HEK293 (cell line): ENCODE results near the gene TMA7B.

Source experiments
- CTCF ChIA-PET: fragments of 350-600 bp; formaldehyde crosslinking; extraction: SDS; loops from one replicate; lab custom pipeline; 2021; ENCODE audit warnings: antibody characterized with exemption; lab: Yijun Ruan, JAX
- POLR2A ChIA-PET: fragments of 300-600 bp; formaldehyde crosslinking; extraction: SDS; loops from one replicate; lab custom pipeline; 2020; ENCODE audit warnings: antibody characterized with exemption, inconsistent platforms; lab: Yijun Ruan, JAX
- H3K27ac ChIP-seq: fragments of 200-500 bp; sonication (Bioruptor generic); 2 replicates; pipeline ENCODE4 v1.5.1; 2014; ENCODE audit warnings: low read depth, low read length, control low read depth, inconsistent platforms; ENCODE audit errors: extremely low read depth
- H3K36me3 ChIP-seq, 2 experiments: fragments of 200-500 bp in 1 of 2; sonication (Bioruptor generic) in 1 of 2; 1 replicate in 1 of 2; 2 replicates in 1 of 2; pipeline ENCODE4 v1.5.1; 2014 to 2017; ENCODE audit warnings: inconsistent platforms in 2 of 2, low read length in 2 of 2; ENCODE audit not compliant: control insufficient read depth in 2 of 2, insufficient read depth in 1 of 2
- H3K4me1 ChIP-seq: fragments of 200-500 bp; sonication (Bioruptor generic); 2 replicates; pipeline ENCODE4 v1.5.1; 2014; ENCODE audit warnings: mild to moderate bottlenecking, low read length, inconsistent platforms; ENCODE audit not compliant: control insufficient read depth, insufficient read depth
- H3K4me3 ChIP-seq: 2 replicates; pipeline ENCODE4 v1.5.1; 2011; ENCODE audit warnings: low read depth, mild to moderate bottlenecking, control low read depth, low read length, moderate library complexity
- H3K9me3 ChIP-seq: fragments of 200-500 bp; sonication (Bioruptor generic); 2 replicates; pipeline ENCODE4 v1.5.1; 2014; ENCODE audit warnings: low read depth, low read length, inconsistent platforms; ENCODE audit not compliant: control insufficient read depth, insufficient read depth
- GLI4 ChIP-seq: fragments of 450-650 bp; formaldehyde crosslinking; IDR thresholded peaks from 2 replicates; pipeline ENCODE4 v1.5.1; 2016; ENCODE audit warnings: missing biosample characterization, missing genetic modification characterization
- HOXC10 ChIP-seq: sonication (generic); formaldehyde crosslinking; IDR thresholded peaks from 2 replicates; pipeline ENCODE4 v1.8.1; 2023; ENCODE audit warnings: mild to moderate bottlenecking, missing genetic modification reagents
- MYNN ChIP-seq: fragments of 450-650 bp; formaldehyde crosslinking; IDR thresholded peaks from 2 replicates; pipeline ENCODE4 v1.5.1; 2016; ENCODE audit warnings: missing biosample characterization, missing genetic modification characterization, borderline replicate concordance
- PRDM1 ChIP-seq: fragments of 450-650 bp; formaldehyde crosslinking; IDR thresholded peaks from 2 replicates; pipeline ENCODE4; 2016; ENCODE audit warnings: missing biosample characterization, missing genetic modification characterization
- SETDB1 ChIP-seq: IDR thresholded peaks from one replicate; pipeline ENCODE4 v1.6.1; 2017; ENCODE audit warnings: mild to moderate bottlenecking, low read length, moderate library complexity, mixed read lengths; ENCODE audit not compliant: insufficient read length
- ZNF10 ChIP-seq: fragments of 450-650 bp; formaldehyde crosslinking; IDR thresholded peaks from 2 replicates; pipeline ENCODE4 v1.5.1; 2017; ENCODE audit warnings: missing biosample characterization, missing genetic modification characterization
- ZNF133 ChIP-seq: fragments of 450-650 bp; formaldehyde crosslinking; IDR thresholded peaks from 2 replicates; pipeline ENCODE4 v1.5.1; 2016; ENCODE audit warnings: missing biosample characterization, missing genetic modification characterization
- ZNF138 ChIP-seq: fragments of 450-650 bp; formaldehyde crosslinking; IDR thresholded peaks from 2 replicates; pipeline ENCODE4 v1.5.1; 2016; ENCODE audit warnings: missing biosample characterization, missing genetic modification characterization, borderline replicate concordance
- ZNF266 ChIP-seq: fragments of 450-650 bp; formaldehyde crosslinking; IDR thresholded peaks from 2 replicates; pipeline ENCODE4 v1.5.1; 2016; ENCODE audit warnings: missing biosample characterization, missing genetic modification characterization, low read depth
- ZNF341 ChIP-seq: fragments of 450-650 bp; formaldehyde crosslinking; IDR thresholded peaks from 2 replicates; pipeline ENCODE4; 2016; ENCODE audit warnings: low read depth, missing biosample characterization, missing genetic modification characterization
- ZNF391 ChIP-seq: fragments of 450-650 bp; formaldehyde crosslinking; IDR thresholded peaks from 2 replicates; pipeline ENCODE4 v1.5.1; 2016; ENCODE audit warnings: low read depth, missing biosample characterization, missing genetic modification characterization, borderline replicate concordance
- ZNF521 ChIP-seq: fragments of 450-650 bp; formaldehyde crosslinking; IDR thresholded peaks from 2 replicates; pipeline ENCODE4 v1.5.1; 2017; ENCODE audit warnings: missing biosample characterization, mild to moderate bottlenecking, missing genetic modification characterization
- ZNF629 ChIP-seq: fragments of 450-650 bp; formaldehyde crosslinking; IDR thresholded peaks from 2 replicates; pipeline ENCODE4 v1.5.1; 2017; ENCODE audit warnings: missing biosample characterization, missing genetic modification characterization
- ZNF670 ChIP-seq: fragments of 450-650 bp; formaldehyde crosslinking; IDR thresholded peaks from 2 replicates; pipeline ENCODE4 v1.5.1; 2016; ENCODE audit warnings: missing biosample characterization, missing genetic modification characterization, low read depth
- ZNF747 ChIP-seq: fragments of 450-650 bp; formaldehyde crosslinking; IDR thresholded peaks from 2 replicates; pipeline ENCODE4 v1.5.1; 2016; ENCODE audit warnings: missing biosample characterization, missing genetic modification characterization
- TF ChIP-seq, protein P1 (sequence below): fragments of 450-650 bp; formaldehyde crosslinking; IDR thresholded peaks from 2 replicates; pipeline ENCODE4 v1.5.1; 2016; ENCODE audit warnings: missing biosample characterization, missing genetic modification characterization
- TF ChIP-seq, protein P2 (sequence below): fragments of 450-650 bp; IDR thresholded peaks from 2 replicates; pipeline ENCODE4 v1.5.1; 2018; ENCODE audit warnings: missing biosample characterization, missing genetic modification characterization
- TF ChIP-seq, protein P3 (sequence below): fragments of 450-650 bp; formaldehyde crosslinking; IDR thresholded peaks from 2 replicates; pipeline ENCODE4 v1.5.1; 2016; ENCODE audit warnings: missing biosample characterization, missing genetic modification characterization
- TF ChIP-seq, protein P4 (sequence below): fragments of 450-650 bp; formaldehyde crosslinking; IDR thresholded peaks from 2 replicates; pipeline ENCODE4 v1.5.1; 2016; ENCODE audit warnings: missing biosample characterization, missing genetic modification characterization
- TF ChIP-seq, protein P5 (sequence below): fragments of 450-650 bp; formaldehyde crosslinking; IDR thresholded peaks from 2 replicates; pipeline ENCODE4; 2016; ENCODE audit warnings: missing biosample characterization, missing genetic modification characterization
- TF ChIP-seq, protein P6 (sequence below): fragments of 450-650 bp; formaldehyde crosslinking; IDR thresholded peaks from 2 replicates; pipeline ENCODE4 v1.5.1; 2017; ENCODE audit warnings: missing biosample characterization, missing genetic modification characterization

TMA7B gene

DNA sequence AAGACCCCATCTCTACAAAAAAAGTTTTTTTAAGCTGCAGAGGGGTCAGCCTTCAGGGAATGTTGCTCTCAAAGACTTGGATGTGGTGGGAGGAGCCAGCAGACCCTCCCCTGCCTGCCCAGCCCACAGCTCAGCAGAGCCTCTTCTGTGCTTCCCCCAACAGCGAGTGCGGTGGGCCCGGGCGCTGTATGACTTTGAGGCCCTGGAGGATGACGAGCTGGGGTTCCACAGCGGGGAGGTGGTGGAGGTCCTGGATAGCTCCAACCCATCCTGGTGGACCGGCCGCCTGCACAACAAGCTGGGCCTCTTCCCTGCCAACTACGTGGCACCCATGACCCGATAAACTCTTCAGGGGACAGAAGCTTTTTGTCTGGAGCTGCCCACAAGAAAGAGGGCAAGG, 10.5 kb downstream of the TMA7B start:
- CTCF ChIA-PET: interaction anchor here (0.7 kb wide), 1 partner anchor 28 kb away, joined by 3 read pairs; no protein-coding TSS in a partner anchor
- no peak overlapping the region for H3K27ac ChIP-seq
- no peaks in the 10 kb centered on the region for H3K36me3 ChIP-seq
- POLR2A ChIA-PET: no interaction called here
- no peaks in the 10 kb centered on the region for H3K9me3 ChIP-seq
- no peaks in the 10 kb centered on the region for H3K4me1 ChIP-seq
- no peak overlapping the region for H3K4me3 ChIP-seq
- no peak for TF ChIP-seq ZNF391 (tag by site-specific recombination)
- TF ChIP-seq, protein P1, sequence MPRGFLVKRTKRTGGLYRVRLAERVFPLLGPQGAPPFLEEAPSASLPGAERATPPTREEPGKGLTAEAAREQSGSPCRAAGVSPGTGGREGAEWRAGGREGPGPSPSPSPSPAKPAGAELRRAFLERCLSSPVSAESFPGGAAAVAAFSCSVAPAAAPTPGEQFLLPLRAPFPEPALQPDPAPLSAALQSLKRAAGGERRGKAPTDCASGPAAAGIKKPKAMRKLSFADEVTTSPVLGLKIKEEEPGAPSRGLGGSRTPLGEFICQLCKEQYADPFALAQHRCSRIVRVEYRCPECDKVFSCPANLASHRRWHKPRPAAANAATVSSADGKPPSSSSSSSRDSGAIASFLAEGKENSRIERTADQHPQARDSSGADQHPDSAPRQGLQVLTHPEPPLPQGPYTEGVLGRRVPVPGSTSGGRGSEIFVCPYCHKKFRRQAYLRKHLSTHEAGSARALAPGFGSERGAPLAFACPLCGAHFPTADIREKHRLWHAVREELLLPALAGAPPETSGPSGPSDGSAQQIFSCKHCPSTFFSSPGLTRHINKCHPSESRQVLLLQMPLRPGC: no peak
- TF ChIP-seq ZNF10 (tag by site-specific recombination): no peak
- no peak for TF ChIP-seq ZNF341 (tag by site-specific recombination)
- no peak for TF ChIP-seq ZNF266 (tag by site-specific recombination)
- no peak for TF ChIP-seq ZNF138 (tag by site-specific recombination)
- TF ChIP-seq, protein P2, sequence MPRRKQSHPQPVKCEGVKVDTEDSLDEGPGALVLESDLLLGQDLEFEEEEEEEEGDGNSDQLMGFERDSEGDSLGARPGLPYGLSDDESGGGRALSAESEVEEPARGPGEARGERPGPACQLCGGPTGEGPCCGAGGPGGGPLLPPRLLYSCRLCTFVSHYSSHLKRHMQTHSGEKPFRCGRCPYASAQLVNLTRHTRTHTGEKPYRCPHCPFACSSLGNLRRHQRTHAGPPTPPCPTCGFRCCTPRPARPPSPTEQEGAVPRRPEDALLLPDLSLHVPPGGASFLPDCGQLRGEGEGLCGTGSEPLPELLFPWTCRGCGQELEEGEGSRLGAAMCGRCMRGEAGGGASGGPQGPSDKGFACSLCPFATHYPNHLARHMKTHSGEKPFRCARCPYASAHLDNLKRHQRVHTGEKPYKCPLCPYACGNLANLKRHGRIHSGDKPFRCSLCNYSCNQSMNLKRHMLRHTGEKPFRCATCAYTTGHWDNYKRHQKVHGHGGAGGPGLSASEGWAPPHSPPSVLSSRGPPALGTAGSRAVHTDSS: no peak
- TF ChIP-seq ZNF629 (tag by site-specific recombination): no peak
- TF ChIP-seq, protein P3, sequence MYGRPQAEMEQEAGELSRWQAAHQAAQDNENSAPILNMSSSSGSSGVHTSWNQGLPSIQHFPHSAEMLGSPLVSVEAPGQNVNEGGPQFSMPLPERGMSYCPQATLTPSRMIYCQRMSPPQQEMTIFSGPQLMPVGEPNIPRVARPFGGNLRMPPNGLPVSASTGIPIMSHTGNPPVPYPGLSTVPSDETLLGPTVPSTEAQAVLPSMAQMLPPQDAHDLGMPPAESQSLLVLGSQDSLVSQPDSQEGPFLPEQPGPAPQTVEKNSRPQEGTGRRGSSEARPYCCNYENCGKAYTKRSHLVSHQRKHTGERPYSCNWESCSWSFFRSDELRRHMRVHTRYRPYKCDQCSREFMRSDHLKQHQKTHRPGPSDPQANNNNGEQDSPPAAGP: no peak
- no peak for TF ChIP-seq ZNF521
- TF ChIP-seq ZNF670 (tag by site-specific recombination): no peak
- no peak for TF ChIP-seq SETDB1
- no peak for TF ChIP-seq MYNN (tag by site-specific recombination)
- TF ChIP-seq HOXC10 (CRISPR knock-in tag): no peak
- TF ChIP-seq, protein P4, sequence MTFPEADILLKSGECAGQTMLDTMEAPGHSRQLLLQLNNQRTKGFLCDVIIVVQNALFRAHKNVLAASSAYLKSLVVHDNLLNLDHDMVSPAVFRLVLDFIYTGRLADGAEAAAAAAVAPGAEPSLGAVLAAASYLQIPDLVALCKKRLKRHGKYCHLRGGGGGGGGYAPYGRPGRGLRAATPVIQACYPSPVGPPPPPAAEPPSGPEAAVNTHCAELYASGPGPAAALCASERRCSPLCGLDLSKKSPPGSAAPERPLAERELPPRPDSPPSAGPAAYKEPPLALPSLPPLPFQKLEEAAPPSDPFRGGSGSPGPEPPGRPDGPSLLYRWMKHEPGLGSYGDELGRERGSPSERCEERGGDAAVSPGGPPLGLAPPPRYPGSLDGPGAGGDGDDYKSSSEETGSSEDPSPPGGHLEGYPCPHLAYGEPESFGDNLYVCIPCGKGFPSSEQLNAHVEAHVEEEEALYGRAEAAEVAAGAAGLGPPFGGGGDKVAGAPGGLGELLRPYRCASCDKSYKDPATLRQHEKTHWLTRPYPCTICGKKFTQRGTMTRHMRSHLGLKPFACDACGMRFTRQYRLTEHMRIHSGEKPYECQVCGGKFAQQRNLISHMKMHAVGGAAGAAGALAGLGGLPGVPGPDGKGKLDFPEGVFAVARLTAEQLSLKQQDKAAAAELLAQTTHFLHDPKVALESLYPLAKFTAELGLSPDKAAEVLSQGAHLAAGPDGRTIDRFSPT (tag by site-specific recombination): no peak
- no peak for TF ChIP-seq ZNF133 (tag by site-specific recombination)
- TF ChIP-seq GLI4 (tag by site-specific recombination): no peak

DNA sequence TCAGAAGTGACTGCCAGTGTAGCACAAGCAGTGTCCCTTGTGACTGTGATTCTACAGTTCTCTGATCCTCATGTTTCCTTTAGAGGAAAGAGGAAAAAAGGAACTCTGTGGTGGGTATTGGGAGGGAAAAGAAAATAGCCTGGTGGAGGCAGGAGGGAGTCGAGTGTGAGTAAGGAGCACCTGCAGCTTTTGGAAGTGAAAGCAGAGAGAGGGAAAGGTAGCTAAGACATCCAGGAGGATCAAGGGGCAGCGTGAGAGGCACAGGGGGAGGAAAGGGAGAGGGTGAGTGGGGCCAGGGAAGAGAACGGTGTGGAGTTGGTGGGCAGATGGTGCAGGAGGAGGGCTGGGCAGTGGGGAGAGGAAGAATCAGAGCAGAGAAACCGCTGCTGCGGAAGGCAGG, 12.4 kb downstream of the TMA7B start:
- ChIA-PET POLR2A (no interaction called here), CTCF (no interaction called here)
- Histone ChIP-seq H3K36me3 (no peaks in the 10 kb centered on the region), H3K4me3 (no peak overlapping the region), H3K4me1 (no peaks in the 10 kb centered on the region), H3K9me3 (no peaks in the 10 kb centered on the region), H3K27ac (no peak overlapping the region)
- TF ChIP-seq, protein P5, sequence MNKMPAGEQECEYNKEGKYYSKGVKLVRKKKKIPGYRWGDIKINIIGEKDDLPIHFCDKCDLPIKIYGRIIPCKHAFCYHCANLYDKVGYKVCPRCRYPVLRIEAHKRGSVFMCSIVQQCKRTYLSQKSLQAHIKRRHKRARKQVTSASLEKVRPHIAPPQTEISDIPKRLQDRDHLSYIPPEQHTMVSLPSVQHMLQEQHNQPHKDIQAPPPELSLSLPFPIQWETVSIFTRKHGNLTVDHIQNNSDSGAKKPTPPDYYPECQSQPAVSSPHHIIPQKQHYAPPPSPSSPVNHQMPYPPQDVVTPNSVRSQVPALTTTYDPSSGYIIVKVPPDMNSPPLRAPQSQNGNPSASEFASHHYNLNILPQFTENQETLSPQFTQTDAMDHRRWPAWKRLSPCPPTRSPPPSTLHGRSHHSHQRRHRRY (tag by site-specific recombination): no peak
- TF ChIP-seq PRDM1 (peak; percentile 73), ZNF747 (tag by site-specific recombination) (no peak)
- TF ChIP-seq, protein P6, sequence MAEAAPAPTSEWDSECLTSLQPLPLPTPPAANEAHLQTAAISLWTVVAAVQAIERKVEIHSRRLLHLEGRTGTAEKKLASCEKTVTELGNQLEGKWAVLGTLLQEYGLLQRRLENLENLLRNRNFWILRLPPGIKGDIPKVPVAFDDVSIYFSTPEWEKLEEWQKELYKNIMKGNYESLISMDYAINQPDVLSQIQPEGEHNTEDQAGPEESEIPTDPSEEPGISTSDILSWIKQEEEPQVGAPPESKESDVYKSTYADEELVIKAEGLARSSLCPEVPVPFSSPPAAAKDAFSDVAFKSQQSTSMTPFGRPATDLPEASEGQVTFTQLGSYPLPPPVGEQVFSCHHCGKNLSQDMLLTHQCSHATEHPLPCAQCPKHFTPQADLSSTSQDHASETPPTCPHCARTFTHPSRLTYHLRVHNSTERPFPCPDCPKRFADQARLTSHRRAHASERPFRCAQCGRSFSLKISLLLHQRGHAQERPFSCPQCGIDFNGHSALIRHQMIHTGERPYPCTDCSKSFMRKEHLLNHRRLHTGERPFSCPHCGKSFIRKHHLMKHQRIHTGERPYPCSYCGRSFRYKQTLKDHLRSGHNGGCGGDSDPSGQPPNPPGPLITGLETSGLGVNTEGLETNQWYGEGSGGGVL (tag by site-specific recombination): 0 out of 2 replicates have a peak, but pooled peaks have one; percentile 30
